OCI-LY1 (cell line): Measurements from ENCODE around the gene CALY.

Experiments
- CTCF ChIP-seq: fragments of 200-600 bp; sonication (generic), shearing (Covaris generic); IDR thresholded peaks from 2 replicates; pipeline ENCODE4 v1.5.1; 2017; ENCODE audit warnings: mild to moderate bottlenecking, antibody characterized with exemption, low read length, moderate library complexity, mixed read lengths
- EZH2 ChIP-seq: fragments of 200-600 bp; sonication (generic), shearing (Covaris generic); IDR thresholded peaks from 2 replicates; pipeline ENCODE4 v1.8.0; 2017; ENCODE audit warnings: borderline replicate concordance, mixed run types, mild to moderate bottlenecking, antibody characterized with exemption, low read length, moderate library complexity, mixed read lengths

GRCh38 chr10:133308421-133309099 is 28.1 kb downstream of the CALY start, which contains the start of the genes TUBGCP2 and ZNF511:
- TF ChIP-seq CTCF (no peak), EZH2 (no peak)
